Lower lobe of right lung (tissue), 2 donors: ENCODE data around the gene KRTAP13-3. TPM values are rescaled to one million over a fixed set of nuclear protein-coding genes. Genes with fewer than 3 reads are reported as not detected.

Source experiments
- ATAC-seq, 2 donors: fragments of 200-7000 bp; cut with Tn5 transposase; one replicate each; pipeline ENCODE4 v1.9.1; 2020 to 2022; ENCODE audit warnings: mild to moderate bottlenecking in 2 of 2, moderate library complexity in 2 of 2
- DNase-seq: peaks from one replicate; pipeline ENCODE4 v3.0.0-alpha.2; 2020
- H3K27ac ChIP-seq: fragments of 200-600 bp; one replicate; pipeline ENCODE4 v1.8.0; 2022
- H3K27me3 ChIP-seq: fragments of 200-600 bp; one replicate; pipeline ENCODE4 v1.8.0; 2022; ENCODE audit warnings: low read depth
- H3K36me3 ChIP-seq: fragments of 200-600 bp; one replicate; pipeline ENCODE4 v1.8.0; 2022; ENCODE audit warnings: mild to moderate bottlenecking
- H3K4me1 ChIP-seq: fragments of 200-600 bp; one replicate; pipeline ENCODE4 v1.8.0; 2022
- H3K4me3 ChIP-seq: fragments of 200-600 bp; one replicate; pipeline ENCODE4 v1.8.0; 2022; ENCODE audit warnings: mild to moderate bottlenecking
- H3K9me3 ChIP-seq: fragments of 200-600 bp; one replicate; pipeline ENCODE4 v1.8.0; 2022
- intact Hi-C: fragments of 100-400 bp; cut with DNase I; formaldehyde crosslinking; loops from one replicate; pipeline ENCODE4 v1.11.0; 2022
- long read RNA-seq: library from polyadenylated mRNA; unstranded; transcript quantifications from one replicate; pipeline ENCODE4 v2.0.0, GENCODE V29; 2021
- total RNA-seq: library from RNA; stranded (reverse); fragmentation: NEBNext Ultra II Directional; extraction: Animal tissue kit (Norgen Biotek cat#: 25700); gene quantifications from one replicate; pipeline ENCODE4 v1.2.1, GENCODE V29; 2021
- TF ChIP-seq, protein P1 (sequence below): fragments of 200-600 bp; IDR thresholded peaks from one replicate; pipeline ENCODE4 v1.8.0; 2022; ENCODE audit warnings: antibody characterized with exemption, mild to moderate bottlenecking
- donor health status: DM: no; HTN: yes; CAD: no; lungs with severe emphysema.

Gene KRTAP13-3, protein sequence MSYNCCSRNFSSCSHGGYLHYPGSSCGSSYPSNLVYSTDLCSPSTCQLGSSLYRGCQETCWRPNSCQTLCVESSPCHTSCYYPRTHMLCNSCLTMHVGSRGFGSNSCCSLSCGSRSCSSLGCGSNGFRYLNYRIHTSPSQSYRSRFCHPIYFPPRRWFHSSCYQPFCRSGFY
- total RNA-seq: not detected
- long read RNA-seq: 0 reads

DNA sequence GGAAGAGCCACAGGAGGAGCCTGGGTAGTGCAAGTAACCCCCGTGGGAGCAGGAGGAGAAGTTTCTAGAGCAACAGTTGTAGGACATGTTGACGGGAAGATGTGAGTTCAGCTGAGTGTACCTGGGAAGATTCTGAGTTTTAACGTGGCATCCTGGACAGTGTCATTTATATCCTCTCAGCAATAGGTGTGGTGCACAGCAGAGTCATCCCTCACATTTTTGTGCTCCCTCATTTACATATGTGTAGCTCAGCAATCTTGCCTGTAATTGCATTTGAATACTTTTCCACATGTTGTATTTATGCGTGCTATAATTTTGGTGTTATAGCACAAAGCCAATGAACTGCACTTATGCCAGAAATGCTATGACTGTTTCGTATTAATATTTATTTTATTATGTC is at the start of gene KRTAP13-3:
Gene KRTAP13-3, minus strand, starts transcription at position 101 of the 400 bp plus-strand sequence. Its CDS starts 14 bp downstream, at position 87.
- Histone ChIP-seq H3K27ac (no peak within 1 kb of the TSS), H3K36me3 (no peaks in the 10 kb centered on the region), H3K4me3 (no peak within 1 kb of the TSS), H3K4me1 (no peaks in the 10 kb centered on the region), H3K27me3 (no peaks in the 10 kb centered on the region), H3K9me3 (no peaks in the 10 kb centered on the region)
- TF ChIP-seq, protein P1, sequence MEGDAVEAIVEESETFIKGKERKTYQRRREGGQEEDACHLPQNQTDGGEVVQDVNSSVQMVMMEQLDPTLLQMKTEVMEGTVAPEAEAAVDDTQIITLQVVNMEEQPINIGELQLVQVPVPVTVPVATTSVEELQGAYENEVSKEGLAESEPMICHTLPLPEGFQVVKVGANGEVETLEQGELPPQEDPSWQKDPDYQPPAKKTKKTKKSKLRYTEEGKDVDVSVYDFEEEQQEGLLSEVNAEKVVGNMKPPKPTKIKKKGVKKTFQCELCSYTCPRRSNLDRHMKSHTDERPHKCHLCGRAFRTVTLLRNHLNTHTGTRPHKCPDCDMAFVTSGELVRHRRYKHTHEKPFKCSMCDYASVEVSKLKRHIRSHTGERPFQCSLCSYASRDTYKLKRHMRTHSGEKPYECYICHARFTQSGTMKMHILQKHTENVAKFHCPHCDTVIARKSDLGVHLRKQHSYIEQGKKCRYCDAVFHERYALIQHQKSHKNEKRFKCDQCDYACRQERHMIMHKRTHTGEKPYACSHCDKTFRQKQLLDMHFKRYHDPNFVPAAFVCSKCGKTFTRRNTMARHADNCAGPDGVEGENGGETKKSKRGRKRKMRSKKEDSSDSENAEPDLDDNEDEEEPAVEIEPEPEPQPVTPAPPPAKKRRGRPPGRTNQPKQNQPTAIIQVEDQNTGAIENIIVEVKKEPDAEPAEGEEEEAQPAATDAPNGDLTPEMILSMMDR: no peak
- ATAC-seq (no peak), DNase-seq (no peak)
- intact Hi-C loops: no loop called here

GRCh38 chr21:30468900-30469714 is 43.4 kb upstream of the KRTAP13-3 start:
- Histone ChIP-seq H3K4me1 (no peaks in the 10 kb centered on the region), H3K9me3 (no peaks in the 10 kb centered on the region), H3K4me3 (no peak overlapping the region), H3K27me3 (no peaks in the 10 kb centered on the region), H3K36me3 (no peaks in the 10 kb centered on the region), H3K27ac (no peak overlapping the region)
- no peak for DNase-seq
- ATAC-seq: no peak
- TF ChIP-seq, protein P1: no peak
- intact Hi-C loops: no loop called here

- H3K36me3 ChIP-seq: no peaks in the 10 kb centered on the region
- H3K27me3 ChIP-seq: no peaks in the 10 kb centered on the region
- TF ChIP-seq, protein P1: no peak
- DNase-seq: no peak
- no peak for ATAC-seq
- H3K4me1 ChIP-seq: no peaks in the 10 kb centered on the region
- H3K4me3 ChIP-seq: no peak overlapping the region
- H3K27ac ChIP-seq: no peak overlapping the region
- no peaks in the 10 kb centered on the region for H3K9me3 ChIP-seq
- intact Hi-C loops: no loop called here
Measured at GRCh38 chr21:30463713-30464112, 38.0 kb upstream of the KRTAP13-3 start.

DNA sequence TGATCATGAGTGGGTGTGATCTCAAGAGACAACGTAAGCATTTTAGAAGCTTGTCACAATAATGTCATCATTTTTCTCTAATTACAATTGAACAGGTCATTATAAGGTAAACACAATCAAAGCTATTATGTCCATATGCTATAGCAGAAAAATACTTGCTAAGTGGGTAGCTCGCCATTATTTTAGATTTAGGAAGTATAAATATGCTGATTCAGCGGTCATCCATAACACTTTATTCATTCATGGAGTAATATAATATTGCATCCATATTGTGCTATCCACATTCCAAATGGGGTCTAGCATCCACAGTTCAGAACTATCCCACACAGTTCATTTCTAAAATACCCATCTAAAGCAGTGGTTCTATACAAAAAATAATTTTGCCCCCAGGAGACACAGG is 22.8 kb upstream of the KRTAP13-3 start:
- H3K4me1 ChIP-seq: no peaks in the 10 kb centered on the region
- TF ChIP-seq, protein P1: no peak
- no peaks in the 10 kb centered on the region for H3K36me3 ChIP-seq
- no peaks in the 10 kb centered on the region for H3K27me3 ChIP-seq
- H3K9me3 ChIP-seq: no peaks in the 10 kb centered on the region
- H3K4me3 ChIP-seq: no peak overlapping the region
- no peak overlapping the region for H3K27ac ChIP-seq
- intact Hi-C loops: no loop called here
- DNase-seq (no peak), ATAC-seq (no peak)

GRCh38 chr21:30447056-30447455 is 21.3 kb upstream of the KRTAP13-3 start:
- Histone ChIP-seq H3K27me3 (no peaks in the 10 kb centered on the region), H3K36me3 (no peaks in the 10 kb centered on the region), H3K27ac (no peak overlapping the region), H3K9me3 (no peaks in the 10 kb centered on the region), H3K4me3 (no peak overlapping the region), H3K4me1 (no peaks in the 10 kb centered on the region)
- ATAC-seq: no peak
- DNase-seq: no peak
- TF ChIP-seq, protein P1: no peak
- intact Hi-C loops: no loop called here
